Measurements from ENCODE around the gene OLIG3. TPM values are rescaled to one million over a fixed set of nuclear protein-coding genes. Genes with fewer than 3 reads are reported as not detected.

OLIG3 gene
- not detected for total RNA-seq

GRCh38 chr6:137494281-137494987 lies at the start of gene OLIG3:
TSS of gene OLIG3 (minus strand) at chr6:137494394. CDS start at chr6:137494170, 224 bp downstream.
- Mint-ChIP-seq H3K27me3 (ENCODE audit: low read depth) (peaks cover 93% of the 10 kb centered on the region), H3K9me3 (no peaks in the 10 kb centered on the region), H3K4me1 (ENCODE audit: low read depth) (peaks cover 71% of the 10 kb centered on the region), H3K4me3 (peak within 1 kb of the TSS; percentile 58), H3K27ac (no peak within 1 kb of the TSS), H3K36me3 (ENCODE audit: low read depth) (no peaks in the 10 kb centered on the region)
- CTCF ChIA-PET: interaction anchor here (0.6 to 1.4 kb wide), 2 partner anchors 41 to 95 kb away, joined by 3 to 4 read pairs; no protein-coding TSS in a partner anchor
- intact Hi-C loops (cut with micrococcal nuclease): loop anchor here (5.0 to 10.0 kb wide), 5 partner anchors 78 to 613 kb away; partner anchors contain the start of gene PERP
- DNase-seq: peak; percentile 60

DNA sequence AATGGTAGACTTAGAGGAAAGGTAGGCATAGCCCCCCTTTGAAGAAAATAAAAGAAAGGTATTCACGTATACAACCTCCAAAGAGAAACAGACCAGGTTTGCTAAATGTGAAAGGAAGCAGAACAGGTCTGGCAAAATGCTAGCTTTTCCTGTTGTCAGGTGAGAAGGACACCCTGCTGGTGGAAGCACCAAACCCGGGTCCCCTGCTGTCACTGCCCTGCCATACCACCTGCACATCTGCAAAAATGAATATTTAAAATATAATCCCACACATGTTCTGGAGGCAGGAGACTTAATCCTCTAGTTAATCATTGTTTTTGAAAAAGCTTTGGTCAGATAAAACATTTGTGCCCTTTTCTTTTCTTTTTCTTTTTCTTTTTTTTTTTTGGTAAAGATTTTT lies 48.9 kb upstream of the OLIG3 start:
- no peak overlapping the region for H3K4me3 Mint-ChIP-seq
- no peak for DNase-seq
- peaks cover 17% of the 10 kb centered on the region for H3K4me1 Mint-ChIP-seq (ENCODE audit: low read depth)
- no peaks in the 10 kb centered on the region for H3K9me3 Mint-ChIP-seq
- no peaks in the 10 kb centered on the region for H3K36me3 Mint-ChIP-seq (ENCODE audit: low read depth)
- no peak overlapping the region for H3K27ac Mint-ChIP-seq
- intact Hi-C loops (cut with micrococcal nuclease): no loop called here
- CTCF ChIA-PET: interaction anchor here (0.6 to 0.7 kb wide), 2 partner anchors 24 to 34 kb away, joined by 3 read pairs; no protein-coding TSS in a partner anchor
- H3K27me3 Mint-ChIP-seq (ENCODE audit: low read depth): no peaks in the 10 kb centered on the region

- Mint-ChIP-seq H3K4me1 (ENCODE audit: low read depth) (peaks cover 17% of the 10 kb centered on the region), H3K36me3 (ENCODE audit: low read depth) (no peaks in the 10 kb centered on the region), H3K27ac (no peak overlapping the region), H3K9me3 (no peaks in the 10 kb centered on the region), H3K27me3 (ENCODE audit: low read depth) (no peaks in the 10 kb centered on the region), H3K4me3 (no peak overlapping the region)
- DNase-seq: peak; percentile 22
- CTCF ChIA-PET: interaction anchor here (0.7 kb wide), 1 partner anchor 24 kb away, joined by 3 read pairs; no protein-coding TSS in a partner anchor
- intact Hi-C loops (cut with micrococcal nuclease): loop anchor here (1.0 kb wide), 1 partner anchor 136 kb away; no protein-coding TSS in a partner anchor
Observed at GRCh38 chr6:137542713-137543112, 48.5 kb upstream of the OLIG3 start.

DNA sequence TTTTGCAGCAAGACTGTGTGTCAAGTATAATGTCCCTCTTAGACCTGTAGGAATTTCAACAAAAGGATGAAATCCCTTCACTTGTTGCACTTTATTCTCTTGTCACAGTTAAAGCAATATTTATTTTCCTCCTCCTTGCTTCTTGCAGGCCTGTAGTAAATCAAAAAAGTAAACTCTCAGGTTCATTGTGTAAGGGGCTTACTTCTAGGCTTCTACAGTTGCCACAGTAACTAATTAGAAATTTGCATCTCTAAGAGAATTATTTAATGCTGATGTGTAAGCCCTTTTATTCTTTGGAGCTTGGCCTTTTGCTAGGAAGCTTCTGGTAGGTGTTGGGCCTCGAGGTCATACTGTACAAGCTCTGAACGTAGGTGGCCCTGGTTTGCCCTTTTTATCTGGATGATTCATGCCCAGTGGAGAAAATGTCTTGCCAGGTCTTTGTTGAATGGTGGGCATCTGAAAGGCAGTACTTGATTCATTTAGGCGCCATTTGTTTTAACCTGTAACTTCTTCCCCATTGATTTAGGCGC lies 47.4 kb upstream of the OLIG3 start:
- Mint-ChIP-seq H3K36me3 (ENCODE audit: low read depth) (no peaks in the 10 kb centered on the region), H3K27ac (no peak overlapping the region), H3K9me3 (no peaks in the 10 kb centered on the region), H3K27me3 (ENCODE audit: low read depth) (no peaks in the 10 kb centered on the region), H3K4me3 (no peak overlapping the region), H3K4me1 (ENCODE audit: low read depth) (peaks cover 17% of the 10 kb centered on the region)
- CTCF ChIA-PET: no interaction called here
- no peak for DNase-seq
- intact Hi-C loops (cut with micrococcal nuclease): loop anchor here (1.0 kb wide), 1 partner anchor 137 kb away; no protein-coding TSS in a partner anchor

- no peaks in the 10 kb centered on the region for H3K9me3 Mint-ChIP-seq
- no peak overlapping the region for H3K27ac Mint-ChIP-seq
- no peaks in the 10 kb centered on the region for H3K27me3 Mint-ChIP-seq (ENCODE audit: low read depth)
- CTCF ChIA-PET: interaction anchor here (0.5 to 2.1 kb wide), 3 partner anchors 8 to 34 kb away, joined by 3 to 4 read pairs (median 3); no protein-coding TSS in a partner anchor
- intact Hi-C loops (cut with micrococcal nuclease): loop anchor here (5.0 kb wide), 1 partner anchor 369 kb away; no protein-coding TSS in a partner anchor
- no peak overlapping the region for H3K4me3 Mint-ChIP-seq
- DNase-seq: peak; percentile 62
- H3K4me1 Mint-ChIP-seq (ENCODE audit: low read depth): no peaks in the 10 kb centered on the region
- H3K36me3 Mint-ChIP-seq (ENCODE audit: low read depth): no peaks in the 10 kb centered on the region
Observed at GRCh38 chr6:137536104-137536773, 42.0 kb upstream of the OLIG3 start.

DNA sequence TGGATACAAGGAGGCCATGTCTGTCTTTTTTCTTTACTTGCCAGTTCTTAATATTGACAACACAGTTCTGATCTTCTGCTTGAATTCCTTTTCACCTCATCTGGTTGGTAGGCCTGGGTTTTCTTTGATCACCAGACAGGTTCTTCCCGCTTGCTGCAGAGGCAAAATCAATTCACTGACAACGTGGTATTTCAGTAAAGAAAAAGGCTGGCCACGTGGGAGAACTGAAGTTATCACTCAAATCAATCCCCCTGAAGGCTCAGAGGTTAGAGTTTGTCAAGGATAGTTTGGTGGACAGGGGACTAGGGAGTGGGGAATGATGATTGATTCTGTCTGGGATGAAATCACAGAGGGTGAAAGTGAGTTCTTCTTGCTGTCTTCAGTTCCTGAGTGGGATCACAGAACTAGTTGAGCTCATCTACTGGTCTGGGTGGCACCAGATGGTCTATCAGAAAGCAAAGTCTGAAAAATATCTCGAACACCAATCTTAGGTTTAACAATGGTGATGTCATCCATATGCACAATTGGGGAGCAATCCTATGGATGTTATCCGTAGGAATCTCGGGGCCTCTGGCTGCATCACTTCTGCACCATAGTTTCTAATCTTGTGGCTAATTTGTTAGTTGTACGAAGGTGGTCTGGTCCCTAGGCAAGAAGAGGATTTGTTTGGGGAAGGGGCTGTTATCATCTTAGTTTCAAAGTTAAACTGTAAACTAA lies 37.3 kb upstream of the OLIG3 start:
- no peak overlapping the region for H3K27ac Mint-ChIP-seq
- intact Hi-C loops (cut with micrococcal nuclease): no loop called here
- H3K27me3 Mint-ChIP-seq (ENCODE audit: low read depth): no peaks in the 10 kb centered on the region
- H3K4me3 Mint-ChIP-seq: no peak overlapping the region
- CTCF ChIA-PET: interaction anchor here (1.1 to 1.3 kb wide), 3 partner anchors 12 to 191 kb away, joined by 3 read pairs; no protein-coding TSS in a partner anchor
- H3K4me1 Mint-ChIP-seq (ENCODE audit: low read depth): no peaks in the 10 kb centered on the region
- H3K9me3 Mint-ChIP-seq: peaks cover under 1% of the 10 kb centered on the region
- peaks cover under 1% of the 10 kb centered on the region for H3K36me3 Mint-ChIP-seq (ENCODE audit: low read depth)
- no peak for DNase-seq

- CTCF ChIA-PET: interaction anchor here (1.3 kb wide), 1 partner anchor 14 kb away, joined by 3 read pairs; no protein-coding TSS in a partner anchor
- intact Hi-C loops (cut with micrococcal nuclease): no loop called here
- Mint-ChIP-seq H3K4me3 (no peak overlapping the region), H3K36me3 (ENCODE audit: low read depth) (peaks cover 2% of the 10 kb centered on the region), H3K27ac (no peak overlapping the region), H3K9me3 (peaks cover 8% of the 10 kb centered on the region), H3K4me1 (ENCODE audit: low read depth) (no peaks in the 10 kb centered on the region), H3K27me3 (ENCODE audit: low read depth) (no peaks in the 10 kb centered on the region)
- DNase-seq: no peak
Observed at GRCh38 chr6:137530404-137530803, 36.2 kb upstream of the OLIG3 start.

- intact Hi-C loops (cut with micrococcal nuclease): no loop called here
- CTCF ChIA-PET: interaction anchor here (0.7 kb wide), 1 partner anchor 125 kb away, joined by 3 read pairs; no protein-coding TSS in a partner anchor
- Mint-ChIP-seq H3K27me3 (ENCODE audit: low read depth) (peaks cover 8% of the 10 kb centered on the region), H3K27ac (no peak overlapping the region), H3K4me3 (no peak overlapping the region), H3K36me3 (ENCODE audit: low read depth) (peaks cover 2% of the 10 kb centered on the region), H3K4me1 (ENCODE audit: low read depth) (no peaks in the 10 kb centered on the region), H3K9me3 (peaks cover 14% of the 10 kb centered on the region)
- no peak for DNase-seq
Observed at GRCh38 chr6:137522831-137523230, 28.6 kb upstream of the OLIG3 start.

- intact Hi-C loops (cut with micrococcal nuclease): no loop called here
- peaks cover 14% of the 10 kb centered on the region for H3K9me3 Mint-ChIP-seq
- H3K4me1 Mint-ChIP-seq (ENCODE audit: low read depth): no peaks in the 10 kb centered on the region
- H3K27ac Mint-ChIP-seq: no peak overlapping the region
- CTCF ChIA-PET: interaction anchor here (0.7 kb wide), 1 partner anchor 124 kb away, joined by 3 read pairs; no protein-coding TSS in a partner anchor
- DNase-seq: no peak
- H3K36me3 Mint-ChIP-seq (ENCODE audit: low read depth): peaks cover 2% of the 10 kb centered on the region
- no peak overlapping the region for H3K4me3 Mint-ChIP-seq
- peaks cover 11% of the 10 kb centered on the region for H3K27me3 Mint-ChIP-seq (ENCODE audit: low read depth)
Observed at GRCh38 chr6:137522198-137522798, 28.1 kb upstream of the OLIG3 start.

- no peak for DNase-seq
- Mint-ChIP-seq H3K4me3 (no peak overlapping the region), H3K4me1 (ENCODE audit: low read depth) (no peaks in the 10 kb centered on the region), H3K9me3 (peaks cover 5% of the 10 kb centered on the region), H3K27ac (no peak overlapping the region), H3K27me3 (ENCODE audit: low read depth) (peaks cover 26% of the 10 kb centered on the region), H3K36me3 (ENCODE audit: low read depth) (no peaks in the 10 kb centered on the region)
- intact Hi-C loops (cut with micrococcal nuclease): no loop called here
- CTCF ChIA-PET: interaction anchor here (0.7 to 1.2 kb wide), 2 partner anchors 68 to 105 kb away, joined by 3 read pairs; no protein-coding TSS in a partner anchor
Observed at GRCh38 chr6:137520520-137520919, 26.3 kb upstream of the OLIG3 start.

- intact Hi-C loops (cut with micrococcal nuclease): no loop called here
- H3K27ac Mint-ChIP-seq: no peak overlapping the region
- no peaks in the 10 kb centered on the region for H3K9me3 Mint-ChIP-seq
- CTCF ChIA-PET: interaction anchor here (0.6 kb wide), 1 partner anchor 602 kb away, joined by 3 read pairs; no protein-coding TSS in a partner anchor
- H3K4me1 Mint-ChIP-seq (ENCODE audit: low read depth): no peaks in the 10 kb centered on the region
- peaks cover 33% of the 10 kb centered on the region for H3K27me3 Mint-ChIP-seq (ENCODE audit: low read depth)
- H3K4me3 Mint-ChIP-seq: no peak overlapping the region
- no peaks in the 10 kb centered on the region for H3K36me3 Mint-ChIP-seq (ENCODE audit: low read depth)
- no peak for DNase-seq
Observed at GRCh38 chr6:137519629-137520176, 25.5 kb upstream of the OLIG3 start.
